Measurements from ENCODE around the gene HNF1A.

- TF ChIP-seq, protein P1, sequence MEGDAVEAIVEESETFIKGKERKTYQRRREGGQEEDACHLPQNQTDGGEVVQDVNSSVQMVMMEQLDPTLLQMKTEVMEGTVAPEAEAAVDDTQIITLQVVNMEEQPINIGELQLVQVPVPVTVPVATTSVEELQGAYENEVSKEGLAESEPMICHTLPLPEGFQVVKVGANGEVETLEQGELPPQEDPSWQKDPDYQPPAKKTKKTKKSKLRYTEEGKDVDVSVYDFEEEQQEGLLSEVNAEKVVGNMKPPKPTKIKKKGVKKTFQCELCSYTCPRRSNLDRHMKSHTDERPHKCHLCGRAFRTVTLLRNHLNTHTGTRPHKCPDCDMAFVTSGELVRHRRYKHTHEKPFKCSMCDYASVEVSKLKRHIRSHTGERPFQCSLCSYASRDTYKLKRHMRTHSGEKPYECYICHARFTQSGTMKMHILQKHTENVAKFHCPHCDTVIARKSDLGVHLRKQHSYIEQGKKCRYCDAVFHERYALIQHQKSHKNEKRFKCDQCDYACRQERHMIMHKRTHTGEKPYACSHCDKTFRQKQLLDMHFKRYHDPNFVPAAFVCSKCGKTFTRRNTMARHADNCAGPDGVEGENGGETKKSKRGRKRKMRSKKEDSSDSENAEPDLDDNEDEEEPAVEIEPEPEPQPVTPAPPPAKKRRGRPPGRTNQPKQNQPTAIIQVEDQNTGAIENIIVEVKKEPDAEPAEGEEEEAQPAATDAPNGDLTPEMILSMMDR (IDR thresholded peaks at IDR 0.05), result no peak
- TF ChIP-seq EZH2 (IDR thresholded peaks at IDR 0.05), result no peak
- TF ChIP-seq EZH2phosphoT487 (IDR thresholded peaks at IDR 0.05), result no peak
Observed at GRCh38 chr12:120940006-120940405, 38.3 kb upstream of the HNF1A start.

Data from neural progenitor cell (in vitro differentiated cells).